ENCODE data around the gene NOVA1.

NOVA1 gene

DNA sequence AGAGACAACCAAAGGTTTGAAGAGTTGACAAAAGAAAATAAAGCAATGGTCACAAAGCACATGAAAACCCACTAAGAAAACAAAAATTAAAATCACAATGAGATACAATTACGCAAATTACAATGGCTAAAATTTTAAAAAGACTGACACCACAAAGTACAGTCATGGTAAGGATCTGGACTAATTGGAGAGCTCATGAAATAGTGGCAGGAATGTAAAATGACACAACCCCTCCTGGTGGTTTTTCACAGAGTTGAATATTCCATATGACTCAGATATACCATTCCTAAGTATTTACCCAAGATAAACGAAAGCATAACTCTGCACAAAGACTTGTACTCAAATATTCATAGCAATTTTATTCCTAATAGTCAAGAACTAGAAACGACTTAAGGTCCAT lies 65.9 kb downstream of the NOVA1 start:
- H3K27me3 Mint-ChIP-seq, result no peaks in the 10 kb centered on the region
- DNase-seq, result no peak
- no peak overlapping the region for H3K27ac Mint-ChIP-seq
- peaks cover 25% of the 10 kb centered on the region for H3K9me3 Mint-ChIP-seq
- H3K4me3 Mint-ChIP-seq, result no peak overlapping the region
- H3K4me1 Mint-ChIP-seq (ENCODE audit: low read depth), result no peaks in the 10 kb centered on the region
- no peaks in the 10 kb centered on the region for H3K36me3 Mint-ChIP-seq (ENCODE audit: low read depth)

DNA sequence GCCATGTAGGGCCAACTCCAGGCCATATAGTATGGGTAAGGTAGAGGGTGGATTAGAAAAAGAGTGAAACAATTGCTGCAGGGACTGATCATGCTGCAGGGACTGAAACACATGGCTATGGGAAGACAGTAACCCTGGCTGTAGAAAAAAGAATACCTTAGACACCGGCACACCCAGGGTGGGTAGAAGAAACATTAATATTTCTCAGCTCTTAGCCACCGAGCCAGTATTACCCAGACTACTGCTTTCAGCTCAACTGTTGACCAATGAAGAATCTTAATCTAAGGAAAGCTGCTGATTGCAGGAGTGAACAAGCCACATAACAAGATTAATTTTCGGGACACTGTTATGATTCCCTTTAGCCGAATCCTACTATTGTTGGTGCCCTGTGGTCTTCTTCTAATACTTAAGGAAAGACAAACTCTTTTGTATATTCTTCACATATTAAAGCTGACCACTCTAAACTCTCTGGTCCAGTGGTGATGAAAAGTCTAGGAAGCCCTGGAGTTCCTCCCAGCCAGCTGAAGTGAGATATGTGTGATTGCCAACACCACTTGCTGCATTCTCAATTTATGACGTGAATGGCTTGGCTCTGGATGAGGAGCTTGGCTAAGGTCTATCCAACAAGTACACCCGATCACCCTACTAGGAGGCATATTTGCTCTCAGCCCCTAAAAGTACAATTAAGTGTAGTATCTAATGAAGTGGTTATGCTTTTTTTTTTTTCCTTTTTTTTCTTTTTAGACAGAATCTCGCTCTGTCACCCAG lies 69.2 kb downstream of the NOVA1 start:
- Mint-ChIP-seq H3K9me3 (peaks cover 34% of the 10 kb centered on the region), H3K27ac (no peak overlapping the region), H3K36me3 (ENCODE audit: low read depth) (no peaks in the 10 kb centered on the region), H3K27me3 (no peaks in the 10 kb centered on the region), H3K4me1 (ENCODE audit: low read depth) (no peaks in the 10 kb centered on the region), H3K4me3 (no peak overlapping the region)
- DNase-seq, result no peak

DNA sequence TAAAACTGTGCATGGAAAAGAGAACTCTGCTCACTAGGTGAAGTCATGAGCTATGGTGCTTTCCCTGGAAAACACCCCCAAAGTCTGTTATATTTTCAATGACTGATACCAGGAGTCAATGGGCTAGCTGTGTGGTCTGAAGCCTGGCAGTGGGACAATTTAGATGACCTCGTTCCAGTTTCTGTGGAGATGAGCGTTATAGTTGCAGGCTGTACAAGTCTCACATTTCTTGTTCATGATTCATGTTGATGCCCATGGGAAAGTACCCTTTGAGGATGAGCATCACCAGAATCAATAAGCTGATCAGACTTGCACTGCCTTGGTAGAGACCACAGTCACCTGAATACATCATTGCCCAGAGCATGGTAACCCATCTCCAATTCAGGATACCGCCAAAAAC lies 70.7 kb downstream of the NOVA1 start:
- Mint-ChIP-seq H3K4me3 (no peak overlapping the region), H3K9me3 (peaks cover 31% of the 10 kb centered on the region), H3K27ac (no peak overlapping the region), H3K36me3 (ENCODE audit: low read depth) (no peaks in the 10 kb centered on the region), H3K4me1 (ENCODE audit: low read depth) (no peaks in the 10 kb centered on the region), H3K27me3 (no peaks in the 10 kb centered on the region)
- DNase-seq, result no peak

DNA sequence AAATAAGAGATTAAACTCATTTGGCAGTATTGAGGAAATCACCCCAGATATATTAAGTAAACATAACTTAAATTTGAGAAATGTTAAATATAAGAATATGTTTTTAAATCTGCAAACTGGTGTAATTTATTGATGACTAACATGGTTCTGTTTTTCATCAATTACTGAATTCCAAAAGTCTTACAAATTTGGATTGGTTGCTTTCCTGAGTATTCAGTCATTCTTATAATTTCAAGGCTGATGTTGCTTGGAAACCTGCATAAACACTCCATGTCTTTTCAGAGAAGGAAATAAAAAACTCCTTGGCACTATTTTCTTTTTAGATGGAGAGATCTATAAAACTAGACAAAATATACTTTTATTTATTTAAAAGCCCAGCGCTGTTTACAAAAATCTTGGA lies 71.7 kb downstream of the NOVA1 start:
- Mint-ChIP-seq H3K27ac (no peak overlapping the region), H3K36me3 (ENCODE audit: low read depth) (no peaks in the 10 kb centered on the region), H3K4me3 (no peak overlapping the region), H3K9me3 (peaks cover 26% of the 10 kb centered on the region), H3K27me3 (no peaks in the 10 kb centered on the region), H3K4me1 (ENCODE audit: low read depth) (no peaks in the 10 kb centered on the region)
- DNase-seq, result no peak

DNA sequence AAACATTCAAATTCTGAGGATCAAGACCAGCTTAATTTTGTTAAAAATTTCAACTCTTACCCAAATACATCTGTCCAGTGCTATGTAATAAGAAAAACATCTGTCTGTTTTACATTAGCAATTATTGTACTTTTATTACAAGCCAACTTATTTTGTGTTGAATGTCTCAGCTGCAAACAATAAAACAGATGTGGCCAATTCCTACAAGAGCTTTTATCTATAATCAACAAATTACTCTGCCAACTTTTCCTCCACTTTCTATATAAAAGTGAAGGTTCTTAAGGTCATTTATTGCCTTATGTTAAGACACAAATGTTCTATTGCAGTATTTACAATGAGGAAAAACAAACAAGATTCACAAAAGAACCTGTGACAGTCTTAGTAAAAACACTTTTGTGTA lies 72.7 kb downstream of the NOVA1 start:
- Mint-ChIP-seq H3K4me1 (ENCODE audit: low read depth) (no peaks in the 10 kb centered on the region), H3K9me3 (peaks cover 20% of the 10 kb centered on the region), H3K27ac (no peak overlapping the region), H3K27me3 (no peaks in the 10 kb centered on the region), H3K36me3 (ENCODE audit: low read depth) (no peaks in the 10 kb centered on the region), H3K4me3 (no peak overlapping the region)
- DNase-seq, result no peak

DNA sequence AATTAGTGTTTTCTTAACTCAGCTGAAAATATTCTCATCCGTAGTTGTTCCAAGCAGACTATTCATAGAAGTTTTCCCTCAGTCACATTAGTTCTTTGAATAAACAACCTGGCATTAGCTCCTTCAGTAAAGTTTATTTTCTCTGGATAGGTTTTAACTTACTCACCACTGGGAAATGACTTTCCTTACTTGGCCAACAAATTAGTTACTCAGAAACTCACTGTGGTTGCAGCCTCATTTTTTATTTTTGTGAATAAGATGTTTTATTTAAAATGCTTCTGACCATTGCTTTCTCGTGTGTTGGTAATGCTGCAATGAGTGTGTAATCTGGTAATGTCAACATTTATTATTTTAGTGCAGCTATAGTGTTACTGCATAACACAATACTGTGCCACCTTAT lies 74.9 kb downstream of the NOVA1 start:
- no peaks in the 10 kb centered on the region for H3K4me1 Mint-ChIP-seq (ENCODE audit: low read depth)
- peaks cover 21% of the 10 kb centered on the region for H3K9me3 Mint-ChIP-seq
- no peak for DNase-seq
- no peak overlapping the region for H3K27ac Mint-ChIP-seq
- no peak overlapping the region for H3K4me3 Mint-ChIP-seq
- no peaks in the 10 kb centered on the region for H3K36me3 Mint-ChIP-seq (ENCODE audit: low read depth)
- no peaks in the 10 kb centered on the region for H3K27me3 Mint-ChIP-seq

DNA sequence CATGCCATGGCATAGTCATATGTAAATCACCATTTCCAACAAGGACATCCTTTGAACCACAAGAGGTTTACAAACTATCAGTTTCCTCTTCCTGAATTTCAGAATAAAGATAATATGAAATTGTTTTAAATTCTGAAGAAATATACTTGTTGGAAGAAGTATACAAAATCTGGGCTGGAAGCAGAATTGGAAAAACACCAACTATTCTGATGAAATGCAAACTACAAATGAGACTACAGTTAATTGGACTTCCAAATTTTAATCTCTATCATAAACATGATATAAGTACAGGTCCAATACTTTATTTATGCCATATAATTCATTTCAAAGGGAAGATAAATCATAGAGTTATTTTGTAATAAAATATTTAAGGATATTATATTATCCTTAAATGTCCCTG lies 80.1 kb downstream of the NOVA1 start:
- DNase-seq, result no peak
- H3K9me3 Mint-ChIP-seq, result peaks cover 10% of the 10 kb centered on the region
- H3K4me3 Mint-ChIP-seq, result no peak overlapping the region
- no peaks in the 10 kb centered on the region for H3K4me1 Mint-ChIP-seq (ENCODE audit: low read depth)
- H3K27me3 Mint-ChIP-seq, result no peaks in the 10 kb centered on the region
- no peaks in the 10 kb centered on the region for H3K36me3 Mint-ChIP-seq (ENCODE audit: low read depth)
- no peak overlapping the region for H3K27ac Mint-ChIP-seq

DNA sequence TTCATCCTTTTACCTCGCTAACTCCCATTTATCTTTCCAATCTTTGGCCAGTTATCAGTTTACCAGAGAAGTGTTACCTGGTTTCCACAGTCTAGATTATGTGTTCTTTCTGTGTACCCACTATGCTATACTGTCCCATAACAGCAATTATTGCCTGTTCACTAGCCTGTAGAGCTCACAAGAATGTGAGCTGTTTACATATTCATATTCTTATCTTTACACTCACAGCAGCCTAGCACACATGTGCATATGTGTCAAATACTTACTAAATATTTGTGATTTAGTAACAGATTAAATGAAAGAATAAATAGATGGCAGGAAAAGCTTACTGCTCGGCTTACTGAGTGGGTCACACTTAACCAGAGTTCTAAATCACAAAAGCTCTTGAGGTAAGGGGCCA lies 97.8 kb downstream of the NOVA1 start:
- Mint-ChIP-seq H3K4me1 (ENCODE audit: low read depth) (no peaks in the 10 kb centered on the region), H3K4me3 (no peak overlapping the region), H3K36me3 (ENCODE audit: low read depth) (no peaks in the 10 kb centered on the region), H3K27ac (no peak overlapping the region), H3K27me3 (no peaks in the 10 kb centered on the region), H3K9me3 (peaks cover 13% of the 10 kb centered on the region)
- no peak for DNase-seq

DNA sequence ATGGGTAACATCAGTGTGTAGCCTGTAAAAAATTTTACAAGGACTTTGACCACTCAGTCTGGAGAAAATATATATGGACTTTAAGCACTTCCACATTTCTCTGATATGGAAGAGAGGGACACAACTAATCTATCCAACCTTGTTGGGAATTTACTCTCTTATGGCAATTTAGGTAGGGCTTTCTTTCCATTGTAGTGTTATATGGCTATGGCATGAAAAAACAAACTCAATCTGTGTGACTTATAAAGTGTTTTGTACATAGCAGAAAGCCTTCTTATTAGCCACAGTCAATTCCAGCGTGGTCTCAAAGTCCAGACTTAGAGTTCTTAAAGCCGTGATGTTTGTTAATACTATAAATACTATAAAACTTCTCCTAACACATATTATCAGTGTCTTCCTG lies 98.3 kb downstream of the NOVA1 start:
- Mint-ChIP-seq H3K27ac (no peak overlapping the region), H3K4me1 (ENCODE audit: low read depth) (no peaks in the 10 kb centered on the region), H3K4me3 (no peak overlapping the region), H3K9me3 (peaks cover 9% of the 10 kb centered on the region), H3K27me3 (no peaks in the 10 kb centered on the region), H3K36me3 (ENCODE audit: low read depth) (no peaks in the 10 kb centered on the region)
- DNase-seq, result no peak

DNA sequence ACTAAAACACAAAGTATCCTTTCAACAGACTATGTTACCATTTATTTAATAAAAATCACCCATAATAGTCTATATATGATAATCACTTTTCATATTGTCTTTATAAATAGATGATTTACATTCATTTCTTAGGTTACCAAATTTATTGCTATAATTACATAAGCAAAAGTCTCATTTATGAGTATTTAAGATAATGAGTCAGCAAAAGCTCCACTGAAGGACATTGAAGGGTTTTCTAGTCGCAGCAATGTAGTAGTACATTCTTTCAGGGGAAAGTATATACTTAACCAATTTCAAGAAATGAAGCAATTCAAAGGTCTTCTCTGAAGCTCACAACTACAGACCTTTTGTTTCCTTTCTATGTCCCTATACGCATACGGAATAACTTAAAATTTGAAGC lies 110.9 kb downstream of the NOVA1 start:
- Mint-ChIP-seq H3K27ac (no peak overlapping the region), H3K4me1 (ENCODE audit: low read depth) (no peaks in the 10 kb centered on the region), H3K4me3 (no peak overlapping the region), H3K9me3 (peaks cover 18% of the 10 kb centered on the region), H3K36me3 (ENCODE audit: low read depth) (no peaks in the 10 kb centered on the region), H3K27me3 (no peaks in the 10 kb centered on the region)
- DNase-seq, result no peak

DNA sequence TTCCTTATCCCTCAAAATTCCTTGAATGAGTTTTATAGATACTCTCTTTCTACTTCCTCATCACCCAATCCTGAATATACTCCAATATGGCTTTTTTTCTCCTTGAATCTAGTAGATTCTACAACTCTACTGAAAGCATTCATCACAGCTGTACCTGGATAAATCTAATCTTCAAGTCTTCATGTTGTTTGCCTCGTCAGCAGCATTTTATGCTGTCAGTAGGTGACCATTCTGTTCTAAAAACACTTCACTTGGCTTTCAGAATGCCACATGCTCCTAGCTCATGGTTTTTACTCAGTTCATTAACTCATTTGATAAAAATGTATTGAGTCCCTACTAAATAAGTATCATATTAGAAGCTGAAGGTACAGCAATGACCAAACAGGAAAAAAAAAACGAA lies 113.3 kb downstream of the NOVA1 start:
- peaks cover 26% of the 10 kb centered on the region for H3K9me3 Mint-ChIP-seq
- DNase-seq, result no peak
- H3K4me3 Mint-ChIP-seq, result no peak overlapping the region
- no peaks in the 10 kb centered on the region for H3K27me3 Mint-ChIP-seq
- no peaks in the 10 kb centered on the region for H3K4me1 Mint-ChIP-seq (ENCODE audit: low read depth)
- no peaks in the 10 kb centered on the region for H3K36me3 Mint-ChIP-seq (ENCODE audit: low read depth)
- no peak overlapping the region for H3K27ac Mint-ChIP-seq

DNA sequence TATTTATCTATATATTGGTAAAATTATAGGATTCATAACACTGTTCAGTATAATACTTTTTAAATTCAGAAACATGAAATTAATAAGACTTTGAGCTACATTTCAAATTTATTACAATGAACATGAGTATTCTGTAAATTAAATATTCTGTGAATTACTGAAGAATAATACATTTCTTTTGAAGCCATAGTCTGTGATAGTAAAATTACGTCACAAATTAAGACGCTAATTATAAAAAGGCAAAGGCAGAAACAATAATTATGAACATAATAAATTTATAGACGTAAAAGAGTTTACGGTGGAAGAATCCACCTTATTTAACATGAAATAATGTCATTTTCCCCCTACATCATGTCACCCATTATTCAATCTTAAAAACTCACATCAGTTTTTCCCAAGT lies 118.9 kb downstream of the NOVA1 start:
- no peak overlapping the region for H3K4me3 Mint-ChIP-seq
- H3K27ac Mint-ChIP-seq, result no peak overlapping the region
- no peaks in the 10 kb centered on the region for H3K36me3 Mint-ChIP-seq (ENCODE audit: low read depth)
- H3K9me3 Mint-ChIP-seq, result peaks cover 14% of the 10 kb centered on the region
- H3K27me3 Mint-ChIP-seq, result no peaks in the 10 kb centered on the region
- no peak for DNase-seq
- H3K4me1 Mint-ChIP-seq (ENCODE audit: low read depth), result no peaks in the 10 kb centered on the region

DNA sequence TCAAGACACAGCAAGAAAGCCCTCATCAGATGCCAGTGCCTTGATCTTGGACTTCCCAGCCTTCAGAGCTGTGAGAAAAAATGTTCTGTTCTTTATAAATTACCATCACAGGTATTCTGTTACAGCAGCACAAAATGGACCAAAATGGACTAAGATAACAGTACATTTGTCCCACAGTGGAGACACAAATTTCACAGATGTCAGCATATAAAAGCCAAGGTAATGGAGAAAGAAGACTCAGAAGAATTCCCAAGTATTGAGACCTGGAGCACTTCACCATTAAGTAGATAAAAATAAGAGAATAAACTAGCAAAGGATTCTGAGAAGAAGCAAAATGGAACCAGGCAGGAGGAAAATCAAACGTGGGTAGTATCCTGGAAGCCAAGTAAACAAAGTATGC lies 131.0 kb downstream of the NOVA1 start:
- no peak overlapping the region for H3K27ac Mint-ChIP-seq

DNA sequence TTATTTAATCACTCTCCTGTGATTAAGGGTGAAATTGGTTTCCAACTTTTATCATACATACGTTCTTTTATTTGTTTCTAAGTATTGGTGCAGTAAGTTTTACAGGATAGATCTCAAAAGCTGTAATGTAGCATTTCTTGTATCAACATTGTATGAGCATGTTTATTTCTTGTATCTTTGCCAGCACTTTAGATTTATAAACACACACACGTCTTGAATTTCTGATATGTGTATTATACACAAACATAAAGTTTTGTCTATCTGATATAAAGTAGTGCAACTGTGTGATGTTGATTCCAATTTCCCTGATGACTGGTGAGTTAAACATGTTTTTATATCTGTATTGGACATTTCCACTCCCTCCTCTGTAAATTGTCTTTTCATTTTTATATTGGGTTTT lies 134.7 kb downstream of the NOVA1 start:
- Mint-ChIP-seq H3K9me3 (peaks cover 28% of the 10 kb centered on the region), H3K36me3 (ENCODE audit: low read depth) (no peaks in the 10 kb centered on the region), H3K4me1 (ENCODE audit: low read depth) (no peaks in the 10 kb centered on the region), H3K27me3 (no peaks in the 10 kb centered on the region), H3K27ac (no peak overlapping the region), H3K4me3 (no peak overlapping the region)
- no peak for DNase-seq

More for the DNA sequence above, 131.0 kb downstream of the NOVA1 start:
- H3K36me3 Mint-ChIP-seq (ENCODE audit: low read depth), result no peaks in the 10 kb centered on the region
- H3K4me1 Mint-ChIP-seq (ENCODE audit: low read depth), result no peaks in the 10 kb centered on the region
- H3K27me3 Mint-ChIP-seq, result no peaks in the 10 kb centered on the region
- H3K9me3 Mint-ChIP-seq, result peaks cover 23% of the 10 kb centered on the region
- no peak overlapping the region for H3K4me3 Mint-ChIP-seq
- no peak for DNase-seq

DNA sequence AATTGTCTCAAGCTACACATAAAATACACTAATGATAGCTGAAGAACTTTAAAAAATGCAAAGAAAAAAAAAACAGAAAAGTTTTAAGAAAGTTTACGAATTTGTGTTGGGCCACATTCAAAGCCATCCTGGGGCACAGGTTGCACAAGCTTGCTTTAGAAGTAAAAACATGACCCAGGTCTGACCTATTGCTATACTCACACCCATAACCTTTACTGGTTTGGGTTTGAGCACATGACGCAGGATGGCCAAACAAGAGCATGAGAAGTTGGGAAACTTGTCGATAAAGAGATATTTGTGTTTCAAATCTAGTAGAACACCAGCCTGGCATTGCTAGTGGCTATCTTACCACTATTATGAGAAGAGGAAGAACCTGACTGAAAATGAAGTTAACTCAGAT lies 143.7 kb downstream of the NOVA1 start:
- Mint-ChIP-seq H3K27ac (no peak overlapping the region), H3K36me3 (ENCODE audit: low read depth) (no peaks in the 10 kb centered on the region), H3K4me3 (no peak overlapping the region), H3K27me3 (no peaks in the 10 kb centered on the region), H3K9me3 (peaks cover 19% of the 10 kb centered on the region), H3K4me1 (ENCODE audit: low read depth) (no peaks in the 10 kb centered on the region)
- DNase-seq, result no peak

Measured in activated T-cell treated with anti-CD3 and anti-CD28 coated beads, Interleukin-2, amount 50 U/mL, for 24 hours (primary cell).